ENCODE results near the gene TGFA. TPM values are rescaled to one million over a fixed set of nuclear protein-coding genes. Genes with fewer than 3 reads are reported as not detected.
"Not testable (repeated sequence)": the region's sequence is repeated elsewhere in the genome, so short reads cannot be mapped to it uniquely, and the experiment has no call there.

Gene TGFA
- total RNA-seq, 2 donors from 2014 or later = 1.1 to 1.9 TPM

GRCh38 chr2:70469435-70469834 is 84.2 kb downstream of the TGFA start:
- no peak for DNase-seq (ENCODE audit: low spot score)
- Histone ChIP-seq H3K27ac (no peak overlapping the region), H3K27me3 (replicated peaks; ENCODE audit: insufficient read depth) (no peaks in the 10 kb centered on the region), H3K4me1 (ENCODE audit: control insufficient read depth in 1 of 2, low read depth in 2 of 2) (no peaks in the 10 kb centered on the region), H3K9me3 (no peaks in the 10 kb centered on the region), H3K36me3 (no peaks in the 10 kb centered on the region), H3K4me3 (no peak overlapping the region)
- TF ChIP-seq CTCF (IDR thresholded peaks at IDR 0.05) = no peak
- no peak for ATAC-seq (ENCODE audit: insufficient number of reproducible peaks, low FRiP score, low read depth)

- H3K27me3 ChIP-seq (replicated peaks; ENCODE audit: insufficient read depth) = no peaks in the 10 kb centered on the region
- H3K27ac ChIP-seq = no peak overlapping the region
- DNase-seq (ENCODE audit: low spot score) (no peak), ATAC-seq (ENCODE audit: insufficient number of reproducible peaks, low FRiP score, low read depth) (no peak)
- TF ChIP-seq CTCF (IDR thresholded peaks at IDR 0.05) = no peak
- no peaks in the 10 kb centered on the region for H3K4me1 ChIP-seq (ENCODE audit: control insufficient read depth in 1 of 2, low read depth in 2 of 2)
- no peak overlapping the region for H3K4me3 ChIP-seq
- no peaks in the 10 kb centered on the region for H3K36me3 ChIP-seq
- no peaks in the 10 kb centered on the region for H3K9me3 ChIP-seq
These were observed 84.7 kb downstream of the TGFA start for GRCh38 chr2:70468878-70469277.

DNA sequence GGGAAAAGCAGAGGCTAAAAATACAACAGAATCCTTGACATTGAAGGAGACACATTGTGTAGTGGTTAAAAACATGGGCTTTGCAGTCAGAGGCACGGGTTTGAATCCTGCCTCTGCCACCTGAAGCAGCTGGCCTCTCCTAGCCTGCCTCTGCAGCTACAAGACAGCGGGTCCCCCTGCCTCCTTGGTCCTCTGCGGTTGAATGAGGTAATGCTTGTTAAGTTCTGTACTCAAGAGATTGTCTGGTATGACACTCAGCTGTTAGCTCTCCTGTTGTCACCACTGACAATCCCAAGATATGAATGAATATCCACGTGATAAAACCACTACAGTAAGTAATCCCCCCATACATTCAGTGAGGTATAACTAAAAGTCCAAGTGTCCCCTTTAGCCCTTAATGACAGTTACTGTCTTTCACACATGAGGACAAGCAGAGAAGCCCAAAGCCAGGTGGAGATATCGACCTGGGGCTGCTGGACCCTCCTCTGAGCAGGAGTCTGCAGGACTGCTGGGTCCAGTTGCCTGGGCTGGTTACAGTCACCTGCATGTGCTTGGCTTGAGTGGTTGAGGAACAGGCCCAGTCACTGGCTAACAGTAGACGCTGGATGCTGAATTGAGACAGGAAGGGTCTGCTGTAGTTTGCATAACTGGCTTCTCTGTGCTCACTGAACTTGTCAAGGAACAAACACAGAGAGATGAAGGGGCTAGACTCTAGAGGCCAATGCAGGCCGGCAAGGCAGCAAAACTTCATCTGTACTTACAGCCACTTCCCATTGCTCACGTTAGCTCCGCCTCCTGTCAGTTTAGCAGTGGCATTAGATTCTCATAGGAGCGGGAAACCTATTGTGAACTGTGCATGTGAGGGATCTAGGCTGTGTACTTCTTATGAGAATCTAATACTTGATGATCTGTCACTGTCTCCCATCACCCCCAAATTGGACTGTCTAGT is 85.5 kb downstream of the TGFA start:
- Histone ChIP-seq H3K27ac (no peak overlapping the region), H3K4me3 (no peak overlapping the region), H3K9me3 (no peaks in the 10 kb centered on the region), H3K36me3 (no peaks in the 10 kb centered on the region), H3K27me3 (replicated peaks; ENCODE audit: insufficient read depth) (no peaks in the 10 kb centered on the region), H3K4me1 (ENCODE audit: control insufficient read depth in 1 of 2, low read depth in 2 of 2) (no peaks in the 10 kb centered on the region)
- no peak for TF ChIP-seq CTCF (IDR thresholded peaks at IDR 0.05)
- DNase-seq (ENCODE audit: low spot score) (no peak), ATAC-seq (ENCODE audit: insufficient number of reproducible peaks, low FRiP score, low read depth) (no peak)

- Histone ChIP-seq H3K27ac (no peak overlapping the region), H3K4me3 (no peak overlapping the region), H3K27me3 (replicated peaks; ENCODE audit: insufficient read depth) (no peaks in the 10 kb centered on the region), H3K9me3 (no peaks in the 10 kb centered on the region), H3K4me1 (ENCODE audit: control insufficient read depth in 1 of 2, low read depth in 2 of 2) (no peaks in the 10 kb centered on the region), H3K36me3 (no peaks in the 10 kb centered on the region)
- ATAC-seq (ENCODE audit: insufficient number of reproducible peaks, low FRiP score, low read depth) (no peak), DNase-seq (ENCODE audit: low spot score) (no peak)
- no peak for TF ChIP-seq CTCF (IDR thresholded peaks at IDR 0.05)
These were observed 86.4 kb downstream of the TGFA start for GRCh38 chr2:70467237-70467636.

DNA sequence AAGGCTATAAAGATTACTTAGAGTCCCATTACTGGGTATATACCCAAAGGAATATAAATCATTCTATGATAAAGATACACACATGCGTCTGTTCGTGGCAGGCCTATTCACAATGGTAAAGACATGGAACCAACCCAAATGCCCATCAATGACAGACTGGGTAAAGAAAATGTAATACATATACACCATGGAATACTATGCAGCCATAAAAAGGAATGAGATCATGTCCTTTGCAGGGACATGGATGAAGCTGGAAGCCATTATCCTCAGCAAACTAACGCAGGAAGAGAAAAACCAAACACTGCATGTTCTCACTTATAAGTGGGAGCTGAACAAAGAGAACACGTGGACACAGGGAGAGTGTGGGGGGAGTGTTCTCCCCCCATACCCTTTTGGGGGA is 87.0 kb downstream of the TGFA start:
- H3K9me3 ChIP-seq; H3K4me1 ChIP-seq (ENCODE audit: control insufficient read depth in 1 of 2, low read depth in 2 of 2); DNase-seq (ENCODE audit: low spot score); H3K27me3 ChIP-seq (replicated peaks; ENCODE audit: insufficient read depth); ATAC-seq (ENCODE audit: insufficient number of reproducible peaks, low FRiP score, low read depth); H3K27ac ChIP-seq; H3K36me3 ChIP-seq; H3K4me3 ChIP-seq: not testable (repeated sequence)

Data from thoracic aorta (tissue), 2 donors.